IgD-negative memory B cell (primary cell): Measurements from ENCODE around the gene C1QTNF6. TPM values are rescaled to one million over a fixed set of nuclear protein-coding genes. Genes with fewer than 3 reads are reported as not detected.
A peak's percentile ranks its signal among the peaks of the same experiment; 100 is the strongest.
"Not testable (repeated sequence)": the region's sequence is repeated elsewhere in the genome, so short reads cannot be mapped to it uniquely, and the experiment has no call there.

Experiments used
- H3K27ac Mint-ChIP-seq, 3 donors: one replicate each; pipeline ENCODE4 v1.8.0; 2020 to 2022; ENCODE audit warnings: mild to moderate bottlenecking in 3 of 3, mixed read lengths in 3 of 3, moderate library complexity in 1 of 3
- H3K27me3 Mint-ChIP-seq: one replicate; pipeline ENCODE4 v1.8.0; 2021; ENCODE audit warnings: mixed read lengths
- H3K36me3 Mint-ChIP-seq: one replicate; pipeline ENCODE4 v1.8.0; 2020; ENCODE audit warnings: mild to moderate bottlenecking, mixed read lengths
- H3K4me1 Mint-ChIP-seq, 3 donors: one replicate each; pipeline ENCODE4 v1.8.0; 2020 to 2022; ENCODE audit warnings: mixed read lengths in 3 of 3, mild to moderate bottlenecking in 1 of 3
- H3K4me3 Mint-ChIP-seq, 4 donors: one replicate each; pipeline ENCODE4 v1.8.0; 2020 to 2022; ENCODE audit warnings: mild to moderate bottlenecking in 4 of 4, mixed read lengths in 4 of 4, moderate library complexity in 3 of 4
- H3K9me3 Mint-ChIP-seq, 3 donors: one replicate each; pipeline ENCODE4 v1.8.0; 2020 to 2021; ENCODE audit warnings: mixed read lengths in 3 of 3, mild to moderate bottlenecking in 1 of 3
- polyA plus RNA-seq: library from polyadenylated mRNA; unstranded; fragments of 300-500 nt; fragmentation: Illumina TruSeq; gene quantifications from one replicate; pipeline ENCODE4 v1.2.3, GENCODE V29; 2021

Gene C1QTNF6
- 1.0 TPM for polyA plus RNA-seq

DNA sequence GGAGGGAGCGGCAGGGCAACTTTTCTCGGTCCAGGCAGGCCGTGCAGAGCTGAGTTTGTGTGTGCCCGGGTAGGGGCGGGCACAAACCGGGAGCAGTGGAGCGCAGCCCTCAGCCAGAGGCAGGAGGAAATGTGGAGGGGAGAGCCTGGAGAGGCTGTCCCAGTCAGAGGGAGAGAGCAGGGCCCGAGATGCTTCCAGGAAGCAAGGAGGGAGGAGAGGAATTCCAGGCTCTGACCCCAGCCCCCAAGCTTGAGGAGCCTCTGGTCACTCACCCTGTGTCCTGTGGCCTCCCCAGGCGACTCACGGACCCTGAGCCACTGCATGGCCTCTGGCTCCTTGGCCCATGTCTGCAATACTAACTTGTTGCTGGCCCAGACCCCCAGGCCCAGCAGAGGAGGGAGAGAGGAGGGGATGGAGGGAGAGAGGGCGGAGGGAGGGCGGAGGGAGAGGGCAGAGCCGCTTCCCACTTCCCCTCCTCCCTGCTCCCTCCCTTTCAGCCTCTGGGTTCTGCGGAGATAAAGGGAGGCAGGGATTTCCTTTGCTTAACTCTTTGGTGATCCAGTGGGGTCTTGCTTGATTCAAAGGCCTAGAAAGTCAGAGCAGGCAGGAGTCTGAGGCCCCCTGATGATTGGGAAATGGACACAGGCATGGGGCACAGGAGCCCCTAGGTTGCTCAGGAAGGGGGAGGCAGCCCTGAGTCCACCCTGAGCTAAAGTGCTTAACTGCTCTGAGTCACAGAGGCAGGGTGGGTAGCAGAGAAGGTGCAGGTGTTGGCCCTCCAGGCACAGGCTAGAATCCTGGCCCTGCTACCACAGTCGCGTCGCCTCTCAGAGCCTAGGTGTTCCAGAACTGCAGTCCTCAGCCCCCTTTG lies at the start of gene C1QTNF6:
C1QTNF6 (minus strand) TSS at position 357 of the 871 bp plus-strand sequence; CDS start at position 323, 34 bp downstream.
- H3K4me1 Mint-ChIP-seq, result peaks cover 6 to 14% (median 9%) of the 10 kb centered on the region in 3 donors
- peaks cover 5% of the 10 kb centered on the region for H3K36me3 Mint-ChIP-seq
- H3K9me3 Mint-ChIP-seq, result no peaks in the 10 kb centered on the region
- no peak within 1 kb of the TSS for H3K4me3 Mint-ChIP-seq
- peaks cover 1% of the 10 kb centered on the region for H3K27me3 Mint-ChIP-seq
- no peak within 1 kb of the TSS for H3K27ac Mint-ChIP-seq

DNA sequence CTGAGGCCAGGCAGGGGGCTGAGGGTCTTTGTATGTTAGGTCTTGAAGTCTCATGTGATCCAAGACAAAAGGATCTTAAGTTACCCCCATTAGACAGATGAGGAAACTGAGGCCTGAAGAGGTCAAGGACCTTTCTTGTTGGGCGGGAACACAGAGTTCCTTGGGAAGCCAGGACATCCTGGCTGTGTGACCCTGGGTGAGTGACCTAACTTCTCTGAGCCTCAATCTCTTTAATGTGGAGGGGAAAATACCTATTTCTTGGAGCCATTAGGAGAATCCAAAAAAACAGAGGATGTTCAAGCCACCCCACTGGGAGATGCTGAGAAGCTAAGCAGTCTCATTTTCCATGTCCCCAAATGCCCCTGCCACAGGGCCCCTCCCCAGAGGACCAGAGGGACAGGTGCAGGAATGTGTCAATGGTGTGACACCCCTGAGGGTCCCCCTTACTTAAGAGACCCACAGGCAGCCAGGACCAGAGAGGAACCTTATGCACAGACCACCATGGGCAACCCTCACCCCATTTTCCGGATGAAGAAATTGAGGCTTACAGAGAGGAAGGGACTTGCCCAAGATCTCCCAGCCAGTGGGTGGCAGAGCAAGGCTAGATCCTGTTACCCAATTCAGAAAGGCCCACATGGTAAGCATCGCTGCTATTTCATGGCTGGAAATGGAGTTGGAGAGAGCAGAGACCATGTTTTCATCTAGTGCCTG lies 48.0 kb upstream of the C1QTNF6 start:
- Mint-ChIP-seq H3K36me3 (peaks cover 9% of the 10 kb centered on the region), H3K27ac (peak overlapping the region; percentile 53 to 94 (median 92)), H3K4me3 (peak overlapping the region; percentile 68 to 91 (median 80)), H3K9me3 (no peaks in the 10 kb centered on the region), H3K27me3 (no peaks in the 10 kb centered on the region), H3K4me1 (peaks cover 30 to 85% (median 77%) of the 10 kb centered on the region in 3 donors)

DNA sequence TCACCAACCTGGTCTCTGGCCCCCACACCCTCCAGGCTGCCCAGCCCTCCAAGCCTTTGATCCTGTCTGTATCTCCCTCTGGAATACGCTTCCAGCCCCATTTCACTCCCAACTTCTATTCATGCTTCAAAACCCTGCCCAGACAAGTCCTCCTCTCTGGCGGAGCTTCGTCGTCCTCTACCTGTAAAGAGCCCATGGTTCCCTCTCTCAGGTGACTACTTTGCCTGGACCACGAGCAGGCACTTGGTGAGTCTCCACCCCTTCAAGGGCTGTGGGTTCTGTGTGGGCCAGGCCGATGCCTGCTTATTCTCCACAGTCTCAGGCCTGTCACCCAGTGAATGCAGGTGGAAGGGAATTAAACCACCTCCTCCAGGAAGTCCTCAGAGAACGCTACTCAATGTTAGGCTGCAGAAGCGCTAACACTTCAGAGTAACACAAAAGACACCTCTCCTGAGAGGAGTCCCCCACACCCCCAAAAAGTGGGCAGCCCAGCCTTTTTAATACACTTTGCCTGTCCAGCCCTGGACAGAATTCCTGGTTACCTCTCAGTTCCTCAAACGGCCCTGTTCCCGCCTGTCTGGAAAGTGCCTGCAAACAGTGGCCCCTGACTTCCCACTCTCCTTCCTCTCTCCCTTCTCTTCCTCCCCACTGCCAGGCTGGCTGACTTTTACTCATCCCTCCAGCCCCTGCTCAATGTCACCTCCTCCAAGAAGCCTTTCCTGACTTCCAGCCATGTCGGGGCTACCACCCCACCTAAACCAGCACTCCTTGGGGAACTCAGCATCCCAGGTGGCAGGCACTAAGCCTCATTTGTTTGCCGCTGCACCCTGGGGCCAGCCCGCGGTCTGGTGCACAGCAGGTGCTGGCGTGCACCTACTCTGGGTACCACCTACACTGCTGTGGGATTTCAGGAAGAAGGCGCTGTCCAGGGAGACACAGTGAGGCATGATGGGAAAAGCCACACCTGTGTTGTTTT lies 47.0 kb upstream of the C1QTNF6 start:
- Mint-ChIP-seq H3K27ac (peak overlapping the region; percentile 53 to 94 (median 92)), H3K9me3 (no peaks in the 10 kb centered on the region), H3K4me1 (peaks cover 30 to 85% (median 76%) of the 10 kb centered on the region in 3 donors), H3K36me3 (peaks cover 5% of the 10 kb centered on the region), H3K27me3 (no peaks in the 10 kb centered on the region), H3K4me3 (peak overlapping the region; percentile 60 to 88 (median 78))

DNA sequence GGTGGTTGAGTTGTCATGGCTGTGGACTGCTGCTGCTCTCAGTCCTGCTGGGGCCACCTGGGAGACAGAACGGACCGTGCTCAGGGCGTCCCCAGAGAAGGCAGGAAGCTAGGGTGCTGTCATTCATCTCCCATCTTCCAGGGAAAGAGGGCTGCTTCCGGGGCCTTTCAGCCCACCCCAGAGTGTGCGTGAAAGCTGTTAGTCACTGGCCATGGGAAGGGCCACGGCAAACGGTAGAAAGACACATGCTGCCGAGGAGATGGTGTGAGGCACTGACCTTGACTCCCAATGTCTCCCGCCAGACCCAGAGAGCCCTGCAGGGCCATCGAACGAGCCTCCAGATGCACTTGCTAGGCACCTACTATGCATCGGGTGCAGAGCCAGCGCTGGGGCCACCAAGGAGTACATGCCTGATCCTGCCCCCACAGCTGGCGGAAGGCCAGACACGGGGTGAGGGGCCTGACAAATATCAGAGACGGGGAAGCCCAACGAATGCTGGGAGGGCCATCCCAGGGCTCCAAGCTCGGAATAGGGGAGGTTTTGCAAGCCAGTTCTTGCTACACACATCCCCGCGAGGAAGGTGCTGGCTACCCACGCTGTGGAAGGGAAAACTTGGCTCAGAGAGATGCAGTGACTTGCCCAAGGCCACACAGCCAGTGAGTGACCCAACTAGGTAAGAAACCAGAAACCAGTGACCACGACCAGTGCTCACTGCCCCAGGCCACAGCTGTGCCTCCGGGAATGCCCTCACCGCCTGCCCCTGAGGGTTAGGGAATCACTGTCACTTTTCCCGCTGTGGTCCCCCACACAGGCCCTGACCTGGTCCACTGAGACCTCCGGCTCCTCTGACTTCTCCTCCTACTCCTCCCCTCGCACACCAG lies 45.9 kb upstream of the C1QTNF6 start:
- Mint-ChIP-seq H3K9me3 (no peaks in the 10 kb centered on the region), H3K27me3 (no peaks in the 10 kb centered on the region), H3K27ac (peak overlapping the region; percentile 92 to 94 (median 92)), H3K4me3 (peak overlapping the region; percentile 14 to 68 (median 48)), H3K4me1 (peaks cover 33 to 84% (median 71%) of the 10 kb centered on the region in 3 donors), H3K36me3 (peaks cover 5% of the 10 kb centered on the region)

DNA sequence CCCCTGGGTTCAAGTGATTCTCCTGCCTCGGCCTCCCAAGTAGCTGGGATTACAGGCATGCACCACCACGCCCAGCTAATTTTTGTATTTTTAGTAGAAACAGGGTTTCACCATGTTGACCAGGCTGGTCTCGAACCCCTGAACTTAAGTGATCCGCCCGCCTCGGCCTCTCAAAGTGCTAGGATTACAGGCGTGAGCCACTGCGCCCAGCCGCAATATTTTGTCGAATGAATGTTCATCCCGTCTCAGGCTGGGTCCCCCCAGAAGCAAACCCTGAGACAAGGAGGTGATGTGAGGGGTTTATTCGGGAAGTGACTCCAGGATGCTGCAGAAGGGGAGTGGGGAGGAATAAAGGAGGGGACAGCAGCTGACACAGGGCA lies 45.3 kb upstream of the C1QTNF6 start:
- not testable (repeated sequence) for H3K36me3 Mint-ChIP-seq, H3K27me3 Mint-ChIP-seq, H3K9me3 Mint-ChIP-seq
- Mint-ChIP-seq H3K4me1 (peaks cover 33 to 83% (median 72%) of the 10 kb centered on the region in 3 donors), H3K4me3 (peak overlapping the region in 3 of 4 donors; percentile 25 to 87 (median 35)), H3K27ac (peak overlapping the region; percentile 90 to 92 (median 92))

DNA sequence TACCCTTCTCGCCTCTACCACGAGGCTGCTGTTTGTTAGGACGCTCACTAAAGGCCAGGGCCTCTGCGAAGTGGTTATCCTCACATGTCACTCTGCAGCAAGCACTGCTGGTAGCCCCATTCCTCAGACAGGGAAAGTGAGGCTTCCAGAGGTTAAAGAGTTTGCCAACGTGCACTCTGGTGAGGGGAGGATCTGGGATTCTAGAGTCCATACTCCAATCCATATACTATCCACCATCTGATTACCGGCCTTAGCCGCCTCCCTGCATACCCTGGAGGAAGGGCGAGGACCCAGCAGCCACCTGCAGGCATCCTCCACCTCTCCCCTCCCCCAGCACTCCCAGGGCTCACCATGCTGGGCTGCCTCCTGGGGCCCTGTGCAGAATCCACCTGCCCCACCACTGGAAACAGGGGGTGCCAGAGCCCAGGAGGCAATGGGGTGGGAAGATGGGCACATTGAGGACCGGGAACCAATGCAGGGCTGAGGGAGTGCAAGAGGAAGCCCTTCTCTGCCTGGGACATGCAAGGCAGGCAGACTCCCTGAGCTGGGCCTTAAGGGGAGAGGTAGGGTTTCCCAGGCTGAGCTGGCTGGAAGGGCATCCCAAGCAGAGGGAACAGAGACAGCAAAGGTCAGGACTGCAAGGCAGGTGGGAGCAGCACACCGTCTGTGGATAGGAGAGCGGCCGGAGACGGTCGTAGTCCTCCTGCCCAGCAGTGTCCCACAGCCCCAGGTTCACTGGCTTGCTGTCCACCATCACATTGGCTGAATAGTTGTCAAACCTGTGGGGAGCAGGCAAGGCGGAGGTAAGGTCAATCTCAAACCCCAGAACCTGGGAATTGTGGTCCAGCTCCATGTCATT lies 44.3 kb upstream of the C1QTNF6 start:
- H3K9me3 Mint-ChIP-seq, result no peaks in the 10 kb centered on the region
- H3K27ac Mint-ChIP-seq, result peak overlapping the region in 2 of 3 donors; percentile 74 to 96
- peak overlapping the region in 3 of 4 donors; percentile 47 to 87 (median 78) for H3K4me3 Mint-ChIP-seq
- H3K4me1 Mint-ChIP-seq, result peaks cover 30 to 81% (median 68%) of the 10 kb centered on the region in 3 donors
- H3K27me3 Mint-ChIP-seq, result no peaks in the 10 kb centered on the region
- peaks cover 4% of the 10 kb centered on the region for H3K36me3 Mint-ChIP-seq

DNA sequence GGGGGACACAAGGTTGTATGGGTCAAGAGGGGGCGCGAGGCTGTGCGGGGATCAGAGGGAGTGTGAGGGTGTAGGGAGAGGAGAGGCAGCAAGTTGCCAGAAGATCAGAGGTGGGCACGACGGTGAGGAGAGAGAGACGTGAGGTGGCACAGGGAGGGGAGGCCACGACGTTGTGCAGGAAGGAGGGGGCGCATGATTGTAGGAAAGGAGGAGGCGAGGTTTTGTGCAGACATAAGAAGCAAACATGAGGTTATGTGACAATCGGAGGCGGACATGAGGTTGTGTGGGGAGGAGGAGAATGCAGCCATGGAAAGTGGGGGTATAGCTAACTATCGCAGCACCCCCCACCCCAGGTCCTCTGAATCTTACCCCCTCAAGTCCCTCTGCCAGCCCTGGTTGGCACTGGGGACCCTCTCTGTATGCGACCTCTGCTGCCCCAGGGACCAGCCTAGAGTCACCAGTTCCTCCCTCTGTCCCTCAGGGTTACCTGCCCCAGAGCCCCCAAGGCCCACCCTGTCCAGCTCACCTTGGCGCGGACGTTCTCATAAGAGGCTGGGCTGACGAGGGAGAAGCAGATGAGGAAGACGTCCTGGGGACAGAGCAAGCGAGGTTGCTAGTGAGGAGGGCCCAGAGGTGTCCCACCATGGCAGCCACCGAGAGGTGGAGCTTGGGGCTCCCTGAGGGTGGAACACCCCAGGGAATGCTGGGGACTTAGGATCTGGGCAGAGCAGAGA lies 43.5 kb upstream of the C1QTNF6 start:
- Mint-ChIP-seq H3K9me3 (no peaks in the 10 kb centered on the region), H3K4me3 (peak overlapping the region; percentile 47 to 85 (median 67)), H3K27me3 (no peaks in the 10 kb centered on the region), H3K4me1 (peaks cover 29 to 78% (median 63%) of the 10 kb centered on the region in 3 donors), H3K27ac (peak overlapping the region; percentile 19 to 96 (median 74)), H3K36me3 (peaks cover 4% of the 10 kb centered on the region)

DNA sequence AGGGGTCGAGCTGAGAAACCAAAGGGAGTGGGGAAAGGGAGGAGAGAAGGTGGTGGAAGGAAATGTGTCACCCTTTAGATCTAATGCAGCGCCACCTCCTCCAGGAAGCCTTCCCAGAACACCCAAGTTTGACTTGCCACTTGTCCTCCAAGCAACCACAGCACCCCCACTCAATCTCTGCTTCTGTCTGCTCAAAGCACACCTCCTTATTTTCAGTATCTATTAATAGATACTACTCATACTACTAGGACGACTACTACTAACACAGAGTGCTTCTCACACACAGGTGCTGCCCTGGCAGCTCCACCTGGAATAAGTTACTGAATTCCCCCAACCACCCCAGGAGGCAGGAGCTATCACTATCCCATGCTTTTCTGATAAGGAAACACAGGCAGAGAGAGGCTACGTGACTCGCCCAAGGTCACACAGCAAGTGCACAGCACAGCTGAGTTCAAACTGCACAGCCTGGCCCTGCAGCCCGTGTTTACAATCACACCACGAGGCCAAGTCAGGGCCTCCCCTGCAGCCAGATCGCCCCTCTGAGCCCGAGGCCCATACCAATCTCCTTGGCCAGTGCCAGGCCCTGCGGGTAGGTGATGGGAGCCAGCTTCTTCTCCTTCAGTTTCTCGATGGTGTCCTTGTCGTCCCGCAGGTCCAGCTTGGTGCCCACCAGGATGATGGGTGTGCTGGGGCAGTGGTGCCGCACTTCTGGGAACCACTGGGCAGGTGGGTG lies 42.8 kb upstream of the C1QTNF6 start:
- peaks cover 5% of the 10 kb centered on the region for H3K36me3 Mint-ChIP-seq
- peaks cover 25 to 78% (median 64%) of the 10 kb centered on the region in 3 donors for H3K4me1 Mint-ChIP-seq
- peak overlapping the region; percentile 59 to 94 (median 75) for H3K4me3 Mint-ChIP-seq
- H3K9me3 Mint-ChIP-seq, result no peaks in the 10 kb centered on the region
- peak overlapping the region; percentile 74 to 97 (median 96) for H3K27ac Mint-ChIP-seq
- H3K27me3 Mint-ChIP-seq, result no peaks in the 10 kb centered on the region

DNA sequence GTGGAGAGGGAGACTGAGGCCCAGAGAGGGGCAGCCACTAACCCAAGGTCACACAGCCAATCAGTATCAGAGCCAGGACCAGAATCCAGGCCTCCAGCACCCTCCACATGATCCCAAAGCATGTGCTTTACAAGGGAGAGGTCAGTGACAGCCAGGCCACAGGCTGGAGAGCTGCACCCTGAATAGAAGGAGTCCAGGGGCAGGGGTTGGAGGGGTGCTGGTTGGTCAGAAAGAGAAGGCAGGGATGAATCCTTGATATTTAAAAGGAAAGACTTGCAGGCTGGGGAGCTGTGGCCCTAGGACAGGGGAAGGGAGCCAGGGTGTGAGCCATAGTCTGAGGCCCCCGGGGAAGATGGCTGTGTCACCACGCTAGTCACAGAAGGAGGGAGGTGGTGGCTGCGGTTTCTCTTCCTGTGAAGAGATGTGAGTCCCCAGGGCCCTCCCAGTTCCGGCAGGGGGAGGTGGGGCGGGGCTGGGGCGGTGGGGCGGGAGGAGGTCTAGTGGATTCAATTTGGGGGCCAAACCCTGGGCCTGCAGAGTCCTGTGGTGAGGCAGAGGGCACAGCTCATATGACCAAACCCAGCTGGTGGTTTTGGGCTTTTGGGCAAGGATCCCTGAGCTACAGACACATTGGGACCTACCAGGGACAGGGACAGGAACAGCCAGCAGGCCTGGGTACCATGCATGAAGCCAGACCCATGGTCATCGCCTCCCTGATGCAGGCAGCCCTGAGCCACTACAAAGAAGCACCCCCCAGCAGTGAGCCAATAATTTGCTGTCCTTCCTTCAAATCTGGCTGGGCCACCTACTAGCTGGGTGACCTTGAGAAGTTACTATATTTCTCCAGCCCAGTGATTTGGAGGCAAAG lies 42.0 kb upstream of the C1QTNF6 start:
- Mint-ChIP-seq H3K9me3 (no peaks in the 10 kb centered on the region), H3K36me3 (peaks cover 8% of the 10 kb centered on the region), H3K27ac (peak overlapping the region; percentile 74 to 97 (median 96))

DNA sequence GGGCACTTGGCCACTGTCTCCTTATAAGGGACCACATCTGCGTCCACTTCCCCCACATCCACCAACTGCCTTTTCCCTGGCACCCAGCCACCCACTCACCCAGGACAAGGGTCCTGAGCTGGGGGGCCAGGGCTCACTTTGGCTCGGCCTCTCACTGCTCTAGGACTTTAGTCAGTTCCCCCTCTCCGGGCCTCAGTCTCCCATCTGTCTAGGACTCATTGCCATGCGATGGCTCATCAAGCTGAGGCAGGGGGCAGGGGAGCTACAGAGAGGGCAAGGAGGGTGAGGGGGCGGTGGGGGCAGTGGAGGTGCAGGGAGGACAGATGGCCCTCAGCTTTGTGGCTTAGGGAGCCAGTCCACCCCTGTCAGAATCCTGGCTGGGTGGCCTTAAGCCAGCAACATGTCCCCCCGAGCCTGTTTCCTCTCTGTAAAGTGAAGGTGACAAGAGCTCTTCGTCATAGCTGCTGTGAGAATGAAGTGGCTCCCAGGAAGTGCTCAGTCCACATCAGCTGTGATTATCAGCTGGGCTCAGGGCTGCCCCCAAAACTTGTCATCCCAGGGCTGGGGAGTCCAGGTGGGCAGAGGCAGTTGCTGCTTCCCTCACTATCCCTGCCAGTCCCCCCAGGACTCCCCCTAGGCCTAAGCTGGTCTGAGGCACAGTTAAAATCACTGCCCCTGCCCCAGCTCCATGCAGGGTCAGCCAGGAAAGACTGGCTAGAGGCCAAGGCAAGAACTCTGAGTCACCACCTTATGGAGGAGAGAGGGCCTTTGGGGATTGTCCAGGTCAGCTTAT lies 41.2 kb upstream of the C1QTNF6 start:
- Mint-ChIP-seq H3K4me1 (peaks cover 30 to 79% (median 65%) of the 10 kb centered on the region in 3 donors), H3K4me3 (peak overlapping the region; percentile 59 to 85 (median 75)), H3K36me3 (peaks cover 13% of the 10 kb centered on the region), H3K9me3 (no peaks in the 10 kb centered on the region), H3K27ac (peak overlapping the region; percentile 74 to 97 (median 96)), H3K27me3 (no peaks in the 10 kb centered on the region)

More for the DNA sequence above, 42.0 kb upstream of the C1QTNF6 start:
- Mint-ChIP-seq H3K4me1 (peaks cover 28 to 78% (median 65%) of the 10 kb centered on the region in 3 donors), H3K27me3 (no peaks in the 10 kb centered on the region), H3K4me3 (peak overlapping the region; percentile 59 to 94 (median 72))
